Measurements from ENCODE around the gene SMYD2.

GRCh38 chr1:214296860-214297745 lies 16.1 kb downstream of the SMYD2 start:
- TF ChIP-seq CTCF (IDR thresholded peaks at IDR 0.05; ENCODE audit: borderline replicate concordance, extremely low read depth, low read length, poor library complexity, severe bottlenecking), result no peak
- TF ChIP-seq EZH2 (IDR thresholded peaks at IDR 0.05; ENCODE audit: borderline replicate concordance, low read depth, low read length, severe bottlenecking), result no peak

All from DND-41 (cell line).